Stimulated activated CD4-positive, alpha-beta T cell treated with anti-CD3 and anti-CD28 coated beads, Interleukin-12 subunit alpha, Interleukin-12 subunit beta, amount 100 ng/mL, for 48 hours (primary cell): ENCODE results near the gene CORO2B.
"Not testable (repeated sequence)": the region's sequence is repeated elsewhere in the genome, so short reads cannot be mapped to it uniquely, and the experiment has no call there.

Source experiments
- DNase-seq, 3 donors: peaks; one replicate each; pipeline ENCODE4 v3.0.0-alpha.2; 2020; ENCODE audit warnings: low read depth in 2 of 3, low spot score in 1 of 3

The CORO2B gene

GRCh38 chr15:68668926-68669600 lies 90.3 kb downstream of the CORO2B start:
- DNase-seq: no peak

GRCh38 chr15:68672251-68672650 lies 93.5 kb downstream of the CORO2B start:
- DNase-seq: no peak

DNA sequence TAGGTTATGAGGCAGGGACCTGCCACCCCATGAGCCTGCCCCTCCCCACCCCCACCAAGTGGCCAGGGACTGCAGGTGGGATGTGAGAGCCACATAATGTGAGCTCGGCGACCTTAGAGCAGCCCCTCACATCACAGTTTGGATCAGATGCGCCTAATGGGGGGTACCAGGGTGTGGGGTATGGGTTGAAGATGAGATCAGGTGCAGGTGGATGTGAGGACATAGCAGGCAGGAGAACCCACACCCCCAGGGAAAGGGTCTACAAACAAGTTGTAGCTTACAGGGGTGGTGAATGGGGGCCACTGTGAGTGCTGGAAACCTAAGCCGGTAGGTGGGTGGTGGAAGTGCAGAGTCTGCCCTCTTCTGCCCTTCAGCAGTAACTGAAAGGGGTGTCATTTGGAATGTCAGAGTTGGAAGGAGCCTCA lies 94.0 kb downstream of the CORO2B start:
- DNase-seq: no peak

GRCh38 chr15:68674975-68675374 lies 96.2 kb downstream of the CORO2B start:
- no peak for DNase-seq

- DNase-seq: no peak
Observed at GRCh38 chr15:68676011-68676605, 97.3 kb downstream of the CORO2B start.

DNA sequence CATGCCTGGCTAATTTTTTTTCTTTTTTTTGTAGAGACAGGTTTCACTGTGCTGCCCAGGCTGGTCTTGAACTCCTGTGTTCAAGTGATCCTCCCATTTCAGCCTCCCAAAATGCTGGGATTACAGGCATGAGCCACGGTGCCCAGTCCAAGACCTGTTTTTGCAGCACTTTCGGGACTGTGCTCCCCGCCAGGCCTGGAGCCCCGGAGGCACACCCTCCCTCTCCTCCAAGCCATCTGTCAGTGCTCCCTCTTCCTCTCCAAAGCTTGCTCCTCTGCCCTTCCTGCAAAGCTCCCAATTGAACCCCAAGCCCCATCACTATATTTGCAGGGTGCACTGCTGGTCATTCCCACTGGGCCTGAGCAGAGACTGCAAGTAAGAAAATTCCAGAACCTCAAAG lies 98.1 kb downstream of the CORO2B start:
- DNase-seq: no peak

GRCh38 chr15:68677996-68678395 lies 99.2 kb downstream of the CORO2B start:
- no peak for DNase-seq

GRCh38 chr15:68678746-68679145 lies 100.0 kb downstream of the CORO2B start:
- no peak for DNase-seq

- no peak for DNase-seq
Observed at GRCh38 chr15:68679161-68679560, 100.4 kb downstream of the CORO2B start.

DNA sequence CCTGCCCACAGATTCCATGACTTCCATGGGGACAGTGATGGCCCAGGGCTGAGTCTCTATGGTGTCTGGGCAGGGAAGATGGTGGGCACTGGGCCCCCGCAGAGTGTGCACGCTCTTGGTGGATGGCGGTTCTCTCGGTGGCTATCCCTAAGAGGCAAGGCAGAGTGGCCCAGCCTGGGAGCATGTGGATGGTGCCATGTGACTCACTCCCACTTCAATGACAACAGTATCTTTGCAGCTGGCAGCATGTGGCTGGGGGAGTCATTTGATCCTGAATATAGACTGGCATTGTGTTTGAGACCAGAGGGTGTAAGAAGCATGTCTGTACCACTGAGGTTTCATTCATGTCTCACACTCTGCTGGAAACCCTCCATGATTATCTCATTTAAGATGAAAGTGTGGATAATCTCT lies 101.2 kb downstream of the CORO2B start:
- no peak for DNase-seq

DNA sequence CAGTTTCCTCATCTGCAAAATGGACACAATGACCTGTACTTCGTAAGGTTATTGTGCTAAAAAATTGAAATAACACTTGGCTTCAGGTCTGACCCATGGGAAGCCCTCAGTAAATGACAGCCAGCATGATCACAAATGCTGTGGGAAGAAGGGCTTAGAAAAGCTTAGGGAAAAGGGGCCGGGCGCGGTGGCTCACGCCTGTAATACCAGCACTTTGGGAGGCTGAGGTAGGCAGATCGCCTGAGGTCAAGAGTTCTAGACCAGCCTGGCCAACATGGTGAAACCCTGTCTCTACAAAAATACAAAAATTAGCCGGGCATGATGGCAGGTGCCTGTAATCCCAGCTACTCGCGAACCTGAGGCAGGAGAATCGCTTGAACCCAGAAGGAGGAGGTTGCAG lies 102.0 kb downstream of the CORO2B start:
- not testable (repeated sequence) for DNase-seq

- no peak for DNase-seq
Observed at GRCh38 chr15:68681836-68682235, 103.0 kb downstream of the CORO2B start.

GRCh38 chr15:68682330-68682729 lies 103.5 kb downstream of the CORO2B start:
- DNase-seq: no peak

DNA sequence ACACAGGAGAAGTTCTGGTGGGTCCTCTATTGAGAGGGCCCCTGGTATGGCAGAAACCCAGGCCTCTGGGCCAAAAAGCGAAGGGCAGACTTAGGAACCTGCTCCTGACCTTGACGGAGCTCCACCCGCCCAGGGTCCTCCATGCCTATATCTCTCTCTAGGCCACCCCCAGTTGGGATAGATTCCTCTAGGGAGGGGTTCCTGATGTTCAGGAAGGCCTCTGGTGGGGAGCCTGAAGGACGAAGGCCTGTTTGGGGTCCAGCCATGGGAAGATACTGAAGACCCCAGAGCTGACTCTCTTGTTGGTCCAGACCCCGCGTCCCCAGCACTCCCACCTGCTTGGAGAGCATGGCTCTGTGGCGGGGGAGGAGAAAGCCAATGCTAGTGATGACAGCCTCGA lies 104.2 kb downstream of the CORO2B start:
- DNase-seq: no peak

- DNase-seq: no peak
Observed at GRCh38 chr15:68683551-68683950, 104.8 kb downstream of the CORO2B start.

DNA sequence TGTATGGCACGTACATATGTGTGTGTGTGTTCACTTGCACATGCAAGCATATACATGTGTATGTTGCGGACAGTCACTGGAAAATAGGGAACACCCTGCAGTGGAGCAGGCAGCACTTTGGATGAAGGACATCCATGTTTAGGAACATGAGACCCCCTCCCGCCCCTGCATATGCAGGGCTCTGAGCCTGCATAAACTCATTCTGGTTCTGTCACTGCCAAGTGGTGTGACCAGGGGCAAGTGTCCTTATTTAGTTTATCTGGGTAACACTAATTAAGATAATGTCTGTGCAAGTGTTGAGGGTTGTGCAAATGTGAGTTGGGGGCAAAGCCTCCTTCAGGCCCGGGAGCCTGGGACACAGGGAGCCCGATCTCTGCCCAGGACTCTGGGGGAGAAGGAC lies 105.7 kb downstream of the CORO2B start:
- no peak for DNase-seq

GRCh38 chr15:68687136-68687735 lies 108.4 kb downstream of the CORO2B start:
- no peak for DNase-seq

- DNase-seq: no peak
Observed at GRCh38 chr15:68691705-68692104, 112.9 kb downstream of the CORO2B start.

DNA sequence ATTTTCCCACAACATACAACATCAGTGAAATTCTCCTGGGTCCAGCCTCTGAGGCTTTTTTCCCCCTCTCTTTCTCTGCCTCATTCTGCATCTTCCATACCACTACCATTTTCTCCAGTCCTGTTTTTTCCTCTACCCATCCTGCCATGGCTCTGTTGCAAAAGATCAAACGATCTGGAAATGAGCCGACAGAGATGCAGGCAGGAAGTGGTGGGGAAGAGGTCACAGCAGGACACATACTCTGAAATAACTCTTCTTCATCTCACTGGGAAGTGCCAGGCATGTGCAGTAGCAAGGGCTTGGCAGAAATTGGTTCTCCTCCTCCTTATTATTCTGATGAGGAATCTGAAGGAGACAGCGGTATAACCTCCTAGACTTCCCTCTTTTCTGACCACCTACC lies 114.3 kb downstream of the CORO2B start:
- DNase-seq: no peak

DNA sequence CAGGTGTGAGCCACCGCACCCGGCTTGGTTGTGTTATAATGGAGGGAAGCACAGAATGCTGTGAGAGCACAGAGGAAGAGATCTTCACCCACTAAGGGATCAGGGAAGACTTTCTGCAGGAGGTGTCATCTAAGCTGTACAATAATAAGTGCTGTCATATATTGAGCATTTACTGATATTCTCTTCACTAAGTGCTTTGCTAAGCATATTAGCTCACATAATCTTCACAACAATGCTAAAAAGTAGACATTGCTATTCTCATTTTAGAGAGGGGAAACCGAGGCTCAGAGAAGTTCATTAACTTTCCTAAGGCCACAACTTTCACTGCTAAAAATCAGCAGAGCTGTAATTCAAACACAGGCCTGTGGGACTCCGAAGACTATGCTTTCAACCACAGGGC lies 115.3 kb downstream of the CORO2B start:
- DNase-seq: no peak

- no peak for DNase-seq
Observed at GRCh38 chr15:68695061-68695595, 116.3 kb downstream of the CORO2B start.
